MM.1S (cell line): ENCODE results near the gene HSPA1B.

Experiments
- DNase-seq: peaks from one replicate; pipeline ENCODE4 v3.0.0-alpha.2; 2015
- H2AFZ ChIP-seq: fragments of 300-600 bp; sonication (generic); 2 replicates; pipeline ENCODE4 v1.6.0; 2016; ENCODE audit warnings: antibody characterized with exemption, low read length
- H3F3A ChIP-seq: fragments of 300-600 bp; sonication (generic); 2 replicates; pipeline ENCODE4 v1.6.1; 2016; ENCODE audit warnings: mild to moderate bottlenecking, antibody characterized with exemption, low read length, moderate library complexity, mixed read lengths; ENCODE audit not compliant: insufficient read depth
- H3K27ac ChIP-seq: fragments of 300-600 bp; sonication (generic); 2 replicates; pipeline ENCODE4 v1.5.1; 2016; ENCODE audit warnings: mild to moderate bottlenecking, low read length
- H3K27me3 ChIP-seq: fragments of 300-600 bp; sonication (generic); replicated peaks from 2 replicates; pipeline ENCODE4 v1.6.0; 2016; ENCODE audit warnings: low read length; ENCODE audit not compliant: insufficient read depth
- H3K36me3 ChIP-seq: fragments of 300-600 bp; sonication (generic); replicated peaks from 2 replicates; pipeline ENCODE4 v1.6.1; 2016; ENCODE audit warnings: mild to moderate bottlenecking, low read length, mixed read lengths; ENCODE audit not compliant: insufficient read depth
- H3K4me1 ChIP-seq: fragments of 300-600 bp; sonication (generic); 2 replicates; pipeline ENCODE4 v1.6.1; 2016; ENCODE audit warnings: low read length, mixed read lengths
- H3K4me2 ChIP-seq: fragments of 300-600 bp; sonication (generic); 2 replicates; pipeline ENCODE4 v1.6.0; 2016; ENCODE audit warnings: low read depth, low read length
- H3K4me3 ChIP-seq: fragments of 300-600 bp; sonication (generic); 2 replicates; pipeline ENCODE4 v1.5.1; 2016; ENCODE audit warnings: low read length, mixed read lengths
- H3K79me2 ChIP-seq: fragments of 300-600 bp; sonication (generic); 2 replicates; pipeline ENCODE4 v1.6.1; 2016; ENCODE audit warnings: mixed run types, low read length, mixed read lengths
- H3K9ac ChIP-seq: fragments of 300-600 bp; sonication (generic); 2 replicates; pipeline ENCODE4 v1.6.1; 2016; ENCODE audit warnings: low read length, mixed read lengths
- H3K9me2 ChIP-seq: fragments of 300-600 bp; sonication (generic); replicated peaks from 2 replicates; pipeline ENCODE4 v1.6.1; 2016; ENCODE audit warnings: mild to moderate bottlenecking, low read length, mixed read lengths; ENCODE audit not compliant: insufficient read depth
- H3K9me3 ChIP-seq: fragments of 300-600 bp; sonication (generic); replicated peaks from 2 replicates; pipeline ENCODE4 v1.6.1; 2016; ENCODE audit warnings: mild to moderate bottlenecking, low read length, mixed read lengths; ENCODE audit not compliant: insufficient read depth
- H4K20me1 ChIP-seq: fragments of 300-600 bp; sonication (generic); 2 replicates; pipeline ENCODE4 v1.6.1; 2016; ENCODE audit warnings: mild to moderate bottlenecking, low read length, moderate library complexity, mixed read lengths; ENCODE audit not compliant: insufficient read depth
- CTCF ChIP-seq: fragments of 300-600 bp; sonication (generic); IDR thresholded peaks from 2 replicates; pipeline ENCODE4 v1.5.1; 2016; ENCODE audit warnings: antibody characterized with exemption, low read length, mixed read lengths
- EZH2 ChIP-seq: fragments of 300-600 bp; sonication (generic); optimal IDR thresholded peaks from 2 replicates; pipeline ENCODE3; 2017; ENCODE audit warnings: low read depth, mild to moderate bottlenecking, antibody characterized with exemption, low read length, mixed read lengths
- EZH2phosphoT487 ChIP-seq: fragments of 300-600 bp; sonication (generic); IDR thresholded peaks from 2 replicates; pipeline ENCODE4 v1.6.1; 2018; ENCODE audit warnings: antibody characterized with exemption, low read length

HSPA1B gene

DNA sequence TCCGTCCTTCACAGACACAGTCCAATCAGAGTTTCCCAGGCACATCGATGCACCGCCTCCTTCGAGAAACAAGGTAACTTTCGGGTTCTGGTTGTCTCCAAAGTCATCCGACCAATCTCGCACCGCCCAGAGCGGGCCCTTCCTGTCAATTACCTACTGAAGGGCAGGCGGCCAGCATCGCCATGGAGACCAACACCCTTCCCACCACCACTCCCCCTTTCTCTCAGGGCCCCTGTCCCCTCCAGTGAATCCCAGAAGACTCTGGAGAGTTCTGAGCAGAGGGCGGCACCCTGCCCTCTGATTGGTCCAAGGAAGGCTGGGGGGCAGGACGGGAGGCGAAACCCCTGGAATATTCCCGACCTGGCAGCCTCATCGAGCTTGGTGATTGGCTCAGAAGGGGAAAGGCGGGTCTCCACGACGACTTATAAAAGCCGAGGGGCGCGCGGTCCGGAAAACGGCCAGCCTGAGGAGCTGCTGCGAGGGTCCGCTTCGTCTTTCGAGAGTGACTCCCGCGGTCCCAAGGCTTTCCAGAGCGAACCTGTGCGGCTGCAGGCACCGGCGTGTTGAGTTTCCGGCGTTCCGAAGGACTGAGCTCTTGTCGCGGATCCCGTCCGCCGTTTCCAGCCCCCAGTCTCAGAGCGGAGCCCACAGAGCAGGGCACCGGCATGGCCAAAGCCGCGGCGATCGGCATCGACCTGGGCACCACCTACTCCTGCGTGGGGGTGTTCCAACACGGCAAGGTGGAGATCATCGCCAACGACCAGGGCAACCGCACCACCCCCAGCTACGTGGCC lies at the start of gene HSPA1B:
Gene HSPA1B, plus strand, starts transcription at position 453 of the 794 bp plus-strand sequence. Its CDS starts 213 bp downstream, at position 666.
- H3K27me3 ChIP-seq = no peaks in the 10 kb centered on the region
- peak; percentile 99 for DNase-seq
- H3K4me2 ChIP-seq = peak within 1 kb of the TSS; percentile 96
- peak within 1 kb of the TSS; percentile 80 for H3K4me3 ChIP-seq
- no peaks in the 10 kb centered on the region for H3K9me2 ChIP-seq
- H3K9me3 ChIP-seq = no peaks in the 10 kb centered on the region
- H3F3A ChIP-seq = peaks cover 40% of the 10 kb centered on the region
- H3K9ac ChIP-seq = peak within 1 kb of the TSS; percentile 65
- peaks cover 15% of the 10 kb centered on the region; the same call in 1 of the 2 replicates for H3K4me1 ChIP-seq
- H2AFZ ChIP-seq = peak within 1 kb of the TSS; percentile 62
- no peak for TF ChIP-seq EZH2phosphoT487
- no peak for TF ChIP-seq EZH2
- TF ChIP-seq CTCF = no peak
- no peaks in the 10 kb centered on the region for H3K36me3 ChIP-seq
- peaks cover 35% of the 10 kb centered on the region for H3K79me2 ChIP-seq
- H4K20me1 ChIP-seq = no peaks in the 10 kb centered on the region; the same call in 1 of the 2 replicates
- peak within 1 kb of the TSS; percentile 82 for H3K27ac ChIP-seq

DNA sequence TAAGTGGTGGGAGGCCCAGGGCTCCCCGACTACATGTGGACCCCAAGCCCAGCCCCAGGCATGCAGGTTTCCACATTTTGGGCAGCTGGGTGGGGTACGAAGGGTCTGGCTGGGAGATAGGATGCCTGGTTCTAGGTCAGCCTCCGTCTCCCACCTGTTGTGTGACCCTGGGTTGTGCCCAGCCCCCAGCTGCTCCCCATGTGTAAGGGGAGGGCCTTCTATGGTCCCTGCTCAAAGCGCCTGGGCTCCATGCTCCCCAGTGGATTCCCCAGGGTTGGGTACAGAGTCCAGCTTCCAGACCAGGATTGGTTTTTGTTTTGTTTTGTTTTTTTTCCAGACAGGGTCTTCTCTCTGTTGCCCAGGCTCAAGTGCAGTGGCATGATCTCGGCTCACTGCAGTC lies 49.3 kb upstream of the HSPA1B start:
- DNase-seq = no peak
- no peaks in the 10 kb centered on the region for H3K9me3 ChIP-seq
- no peak overlapping the region for H3K4me3 ChIP-seq
- H3K4me1 ChIP-seq = peaks cover 30% of the 10 kb centered on the region
- peaks cover 33% of the 10 kb centered on the region for H3F3A ChIP-seq
- H3K9me2 ChIP-seq = no peaks in the 10 kb centered on the region
- peaks cover 11% of the 10 kb centered on the region; the same call in 1 of the 2 replicates for H3K36me3 ChIP-seq
- peak overlapping the region; percentile 93; the same call in 1 of the 2 replicates for H3K9ac ChIP-seq
- TF ChIP-seq EZH2 (no peak), CTCF (no peak), EZH2phosphoT487 (no peak)
- H3K4me2 ChIP-seq = peak overlapping the region; percentile 99; the same call in 1 of the 2 replicates
- H2AFZ ChIP-seq = no peak overlapping the region
- H3K79me2 ChIP-seq = peaks cover 40% of the 10 kb centered on the region
- H3K27me3 ChIP-seq = no peaks in the 10 kb centered on the region
- peak overlapping the region; percentile 96 for H3K27ac ChIP-seq
- H4K20me1 ChIP-seq = no peaks in the 10 kb centered on the region

- peak overlapping the region; percentile 96; the same call in 1 of the 2 replicates for H3K27ac ChIP-seq
- H3K4me1 ChIP-seq = peaks cover 30% of the 10 kb centered on the region
- H3K79me2 ChIP-seq = peaks cover 45% of the 10 kb centered on the region
- no peak for DNase-seq
- no peaks in the 10 kb centered on the region for H3K9me3 ChIP-seq
- H3K9me2 ChIP-seq = no peaks in the 10 kb centered on the region
- no peak overlapping the region for H3K9ac ChIP-seq
- no peaks in the 10 kb centered on the region for H4K20me1 ChIP-seq
- no peak for TF ChIP-seq EZH2
- TF ChIP-seq EZH2phosphoT487 = no peak
- no peak for TF ChIP-seq CTCF
- no peak overlapping the region for H2AFZ ChIP-seq
- peaks cover 33% of the 10 kb centered on the region for H3F3A ChIP-seq
- no peak overlapping the region for H3K4me3 ChIP-seq
- no peaks in the 10 kb centered on the region for H3K27me3 ChIP-seq
- peaks cover 13% of the 10 kb centered on the region for H3K36me3 ChIP-seq
- no peak overlapping the region for H3K4me2 ChIP-seq
Observed at GRCh38 chr6:31778999-31779885, 48.3 kb upstream of the HSPA1B start.
